AG04449 (cell line): ENCODE data around the gene CD59.

Experiments
- CTCF ChIA-PET: fragments of 350-600 bp; formaldehyde crosslinking; extraction: SDS; loops from one replicate; lab custom pipeline; 2021; ENCODE audit warnings: antibody characterized with exemption; lab: Yijun Ruan, JAX
- POLR2A ChIA-PET: fragments of 400-600, 350-600 bp; formaldehyde crosslinking; extraction: SDS; loops from one replicate; lab custom pipeline; 2020; ENCODE audit warnings: antibody characterized with exemption, inconsistent platforms; lab: Yijun Ruan, JAX
- DNase-seq: peaks from one replicate; pipeline ENCODE4 v3.0.0-alpha.2; 2010; ENCODE audit warnings: low read depth, low spot score
- H3K4me3 ChIP-seq: 2 replicates; pipeline ENCODE4 v1.5.1; 2011; ENCODE audit warnings: low read depth, mild to moderate bottlenecking, control low read depth, low read length
- TF ChIP-seq, protein P1 (sequence below): IDR thresholded peaks from one replicate; pipeline ENCODE4 v1.5.1; 2011; ENCODE audit warnings: mild to moderate bottlenecking, moderate library complexity, low read length, control low read depth, inconsistent platforms; ENCODE audit not compliant: insufficient read depth; ENCODE audit errors: missing control alignments

Gene CD59

DNA sequence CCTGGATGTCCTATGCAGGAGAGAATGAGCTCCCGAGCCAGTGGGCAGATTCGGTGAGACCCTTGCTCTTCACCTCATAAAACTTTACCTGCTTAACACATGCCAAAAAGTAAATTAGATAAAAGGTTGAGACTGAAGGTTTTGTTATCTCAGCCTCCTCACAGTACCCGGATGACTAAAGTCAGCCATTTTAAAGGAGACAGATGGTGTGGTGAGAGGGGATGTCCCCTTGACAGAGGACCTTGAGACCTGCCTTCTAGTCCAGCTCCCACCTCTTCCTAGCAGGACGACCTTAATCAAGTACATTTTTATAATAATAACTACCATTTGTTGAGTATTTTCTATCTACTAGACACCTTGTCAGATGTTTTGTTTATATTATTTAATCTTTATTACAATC lies 75.3 kb downstream of the CD59 start:
- ChIA-PET CTCF (interaction anchor here (1.5 kb wide), 1 partner anchor 9 kb away, joined by 3 read pairs; no protein-coding TSS in a partner anchor), POLR2A (no interaction called here)
- DNase-seq, result no peak
- no peak overlapping the region for H3K4me3 ChIP-seq
- TF ChIP-seq, protein P1, sequence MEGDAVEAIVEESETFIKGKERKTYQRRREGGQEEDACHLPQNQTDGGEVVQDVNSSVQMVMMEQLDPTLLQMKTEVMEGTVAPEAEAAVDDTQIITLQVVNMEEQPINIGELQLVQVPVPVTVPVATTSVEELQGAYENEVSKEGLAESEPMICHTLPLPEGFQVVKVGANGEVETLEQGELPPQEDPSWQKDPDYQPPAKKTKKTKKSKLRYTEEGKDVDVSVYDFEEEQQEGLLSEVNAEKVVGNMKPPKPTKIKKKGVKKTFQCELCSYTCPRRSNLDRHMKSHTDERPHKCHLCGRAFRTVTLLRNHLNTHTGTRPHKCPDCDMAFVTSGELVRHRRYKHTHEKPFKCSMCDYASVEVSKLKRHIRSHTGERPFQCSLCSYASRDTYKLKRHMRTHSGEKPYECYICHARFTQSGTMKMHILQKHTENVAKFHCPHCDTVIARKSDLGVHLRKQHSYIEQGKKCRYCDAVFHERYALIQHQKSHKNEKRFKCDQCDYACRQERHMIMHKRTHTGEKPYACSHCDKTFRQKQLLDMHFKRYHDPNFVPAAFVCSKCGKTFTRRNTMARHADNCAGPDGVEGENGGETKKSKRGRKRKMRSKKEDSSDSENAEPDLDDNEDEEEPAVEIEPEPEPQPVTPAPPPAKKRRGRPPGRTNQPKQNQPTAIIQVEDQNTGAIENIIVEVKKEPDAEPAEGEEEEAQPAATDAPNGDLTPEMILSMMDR, result no peak

DNA sequence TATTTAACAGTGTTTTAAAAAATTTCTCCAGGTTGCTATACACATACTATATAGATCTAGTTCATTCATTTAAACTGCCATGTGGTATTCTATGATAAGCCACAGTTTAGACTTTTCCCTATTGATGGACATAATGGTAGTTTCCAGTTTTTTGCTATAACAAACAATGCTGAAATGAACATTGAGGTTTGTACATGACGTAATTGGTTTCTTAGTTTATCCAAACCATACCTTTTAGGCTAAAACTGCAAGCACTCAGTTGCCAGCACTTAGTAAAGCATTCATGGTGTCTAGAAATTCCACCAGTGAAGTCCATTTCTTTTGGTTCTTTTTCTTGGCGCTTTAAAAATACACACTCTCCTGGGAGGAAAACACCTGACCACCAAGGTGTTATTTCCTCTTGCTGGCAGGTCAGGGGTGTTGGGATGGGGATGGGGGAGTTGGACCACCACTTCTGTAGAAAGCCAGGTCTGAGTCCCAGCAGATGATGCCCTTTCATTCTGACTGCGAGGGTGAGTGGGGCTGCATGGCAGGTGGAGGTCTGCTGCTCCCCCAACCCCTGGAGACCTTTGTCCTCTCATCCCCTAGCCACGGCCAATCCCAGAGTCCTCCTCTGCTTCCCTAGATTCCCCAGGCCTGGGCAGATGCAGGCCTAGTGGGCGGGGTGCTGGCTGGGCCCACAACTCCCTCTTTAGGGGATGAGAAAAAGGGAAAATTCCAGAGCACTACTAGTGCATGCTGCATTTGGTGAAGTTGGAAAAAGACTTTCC lies 76.7 kb downstream of the CD59 start:
- DNase-seq, result no peak
- POLR2A ChIA-PET, result no interaction called here
- no peak overlapping the region for H3K4me3 ChIP-seq
- TF ChIP-seq, protein P1, result no peak
- CTCF ChIA-PET, result no interaction called here

DNA sequence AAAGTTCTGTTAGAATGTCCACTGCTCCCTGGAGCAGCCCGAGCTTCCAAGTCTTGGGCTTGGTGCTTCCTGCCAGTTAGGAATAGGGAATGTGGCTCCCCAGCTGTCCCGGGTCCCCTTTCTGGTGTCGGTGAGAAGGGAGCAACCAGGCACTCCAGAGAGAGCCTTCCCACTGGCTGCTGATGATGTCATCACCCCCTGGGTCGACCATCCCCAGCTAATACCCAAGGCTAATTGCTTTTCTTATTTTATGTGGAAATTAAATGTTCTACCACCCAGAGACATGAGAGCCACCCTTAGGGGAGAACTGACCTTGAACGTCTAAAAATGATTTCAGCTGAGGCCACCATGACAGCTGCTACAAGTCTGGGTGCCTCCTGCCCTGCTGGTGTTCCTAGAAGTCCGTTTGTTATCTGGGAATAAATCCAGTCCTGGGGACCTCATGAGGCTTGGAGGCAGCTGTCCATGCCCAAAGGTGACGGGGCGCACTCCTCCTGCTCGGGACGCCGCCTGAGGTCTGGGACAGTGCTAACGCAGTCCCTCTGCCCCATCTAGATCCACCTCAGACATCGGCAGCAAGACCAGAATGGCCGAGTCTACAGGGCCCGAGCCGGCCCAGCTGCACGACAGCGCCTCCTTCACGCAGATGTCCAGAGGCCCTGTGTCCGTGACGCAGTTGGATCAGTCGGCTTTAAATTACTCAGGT lies 77.9 kb downstream of the CD59 start:
- H3K4me3 ChIP-seq, result no peak overlapping the region
- TF ChIP-seq, protein P1, result no peak
- DNase-seq, result no peak
- ChIA-PET CTCF (no interaction called here), POLR2A (no interaction called here)

DNA sequence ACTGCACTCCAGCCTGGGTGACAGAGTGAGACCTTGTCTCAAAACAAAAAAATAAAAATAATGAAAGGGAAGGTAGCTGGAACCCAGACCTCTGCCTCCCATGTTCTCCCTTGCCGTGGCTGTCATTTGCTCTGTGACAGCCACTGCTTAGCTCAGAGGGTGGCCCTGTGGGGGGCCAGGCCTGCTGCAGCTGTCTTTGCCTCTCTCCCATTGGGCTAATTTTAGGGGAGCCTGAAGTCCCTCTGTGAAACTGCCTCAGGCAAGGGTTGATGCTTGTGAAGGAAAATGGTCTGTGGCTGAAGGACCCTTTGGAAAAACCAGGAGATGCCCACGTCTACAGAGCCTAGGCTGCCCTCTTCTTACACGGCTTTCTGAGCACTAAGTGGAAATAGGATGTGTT lies 78.5 kb downstream of the CD59 start:
- ChIA-PET POLR2A (no interaction called here), CTCF (no interaction called here)
- TF ChIP-seq, protein P1, result no peak
- H3K4me3 ChIP-seq, result no peak overlapping the region
- no peak for DNase-seq

DNA sequence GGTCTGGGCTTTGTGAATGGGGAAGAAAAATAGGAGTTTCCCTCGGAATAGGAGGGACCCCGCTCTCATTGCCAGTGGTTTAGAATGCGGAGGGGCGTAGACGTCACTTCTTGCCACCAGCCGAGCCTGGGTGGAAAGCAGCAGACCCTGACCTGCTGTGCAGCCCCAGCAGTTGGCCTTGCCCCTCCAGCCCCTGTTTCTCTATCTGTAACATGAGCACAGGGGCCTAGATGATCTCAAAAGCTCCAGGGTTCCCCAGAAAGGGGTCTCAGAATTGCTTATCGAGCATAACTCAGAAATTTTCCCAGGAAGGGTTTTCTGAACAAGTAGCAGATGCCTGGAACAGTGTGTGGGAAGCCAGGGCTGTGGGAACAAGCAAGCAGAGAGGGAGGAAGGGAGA lies 79.5 kb downstream of the CD59 start:
- TF ChIP-seq, protein P1, result no peak
- H3K4me3 ChIP-seq, result no peak overlapping the region
- ChIA-PET POLR2A (no interaction called here), CTCF (no interaction called here)
- no peak for DNase-seq
